Neural crest cell (in vitro differentiated cells): ENCODE results near the gene UBE2N. TPM values are rescaled to one million over a fixed set of nuclear protein-coding genes. Genes with fewer than 3 reads are reported as not detected.

Source experiments
- DNase-seq: peaks from one replicate; pipeline ENCODE4 v3.0.0; 2021; ENCODE audit warnings: low read depth, mixed read lengths, low spot score
- H3K27ac Mint-ChIP-seq: one replicate; pipeline ENCODE4 v1.8.0; 2021; ENCODE audit warnings: mild to moderate bottlenecking, mixed read lengths; ENCODE audit not compliant: unreplicated experiment
- H3K27me3 Mint-ChIP-seq: 2 replicates; pipeline ENCODE4 v1.8.0; 2021; ENCODE audit warnings: low read depth, mild to moderate bottlenecking, mixed read lengths
- H3K36me3 Mint-ChIP-seq: 2 replicates; pipeline ENCODE4 v1.8.0; 2021; ENCODE audit warnings: low read depth, mild to moderate bottlenecking, mixed read lengths
- H3K4me1 Mint-ChIP-seq: 2 replicates; pipeline ENCODE4 v1.8.0; 2021; ENCODE audit warnings: mixed read lengths
- H3K4me3 Mint-ChIP-seq: one replicate; pipeline ENCODE4 v1.8.0; 2021; ENCODE audit warnings: mild to moderate bottlenecking, mixed read lengths
- H3K9me3 Mint-ChIP-seq: 2 replicates; pipeline ENCODE4 v1.8.0; 2021; ENCODE audit warnings: mixed read lengths
- CTCF ChIP-seq: fragments of 200-600 bp; sonication (generic); conservative IDR thresholded peaks from 2 replicates; pipeline ENCODE4 v1.5.0; 2021; ENCODE audit warnings: antibody characterized with exemption, mild to moderate bottlenecking
- total RNA-seq: library from RNA; stranded (reverse); gene quantifications from 2 replicates; pipeline ENCODE4 v1.2.1, GENCODE V29; 2021

Gene UBE2N
- total RNA-seq, 1 donor from 2014 or later = 176 TPM

- TF ChIP-seq CTCF = no peak
- H3K27ac Mint-ChIP-seq = no peak overlapping the region
Measured at GRCh38 chr12:93361151-93361919, 80.4 kb downstream of the UBE2N start.

GRCh38 chr12:93360688-93361087 is 81.1 kb downstream of the UBE2N start:
- Mint-ChIP-seq H3K27me3 (no peaks in the 10 kb centered on the region), H3K4me3 (no peak overlapping the region), H3K9me3 (no peaks in the 10 kb centered on the region), H3K4me1 (peaks cover 5% of the 10 kb centered on the region), H3K36me3 (no peaks in the 10 kb centered on the region), H3K27ac (no peak overlapping the region)
- TF ChIP-seq CTCF = no peak
- DNase-seq = no peak

More at GRCh38 chr12:93361151-93361919, 80.4 kb downstream of the UBE2N start:
- Mint-ChIP-seq H3K36me3 (no peaks in the 10 kb centered on the region), H3K27me3 (no peaks in the 10 kb centered on the region), H3K9me3 (no peaks in the 10 kb centered on the region), H3K4me1 (peaks cover 5% of the 10 kb centered on the region), H3K4me3 (no peak overlapping the region)
- no peak for DNase-seq

GRCh38 chr12:93358821-93359220 is 82.9 kb downstream of the UBE2N start:
- H3K27me3 Mint-ChIP-seq = no peaks in the 10 kb centered on the region
- H3K4me3 Mint-ChIP-seq = no peak overlapping the region
- TF ChIP-seq CTCF = no peak
- peaks cover 5% of the 10 kb centered on the region for H3K4me1 Mint-ChIP-seq
- H3K36me3 Mint-ChIP-seq = no peaks in the 10 kb centered on the region
- no peak overlapping the region for H3K27ac Mint-ChIP-seq
- no peaks in the 10 kb centered on the region for H3K9me3 Mint-ChIP-seq
- DNase-seq = no peak

GRCh38 chr12:93358058-93358457 is 83.7 kb downstream of the UBE2N start:
- Mint-ChIP-seq H3K27me3 (no peaks in the 10 kb centered on the region), H3K27ac (no peak overlapping the region), H3K4me3 (no peak overlapping the region), H3K9me3 (no peaks in the 10 kb centered on the region), H3K36me3 (no peaks in the 10 kb centered on the region), H3K4me1 (peaks cover 5% of the 10 kb centered on the region)
- DNase-seq = no peak
- no peak for TF ChIP-seq CTCF

- Mint-ChIP-seq H3K36me3 (no peaks in the 10 kb centered on the region), H3K27me3 (no peaks in the 10 kb centered on the region), H3K4me3 (no peak overlapping the region), H3K27ac (no peak overlapping the region), H3K4me1 (peaks cover 12% of the 10 kb centered on the region), H3K9me3 (no peaks in the 10 kb centered on the region)
- TF ChIP-seq CTCF = no peak
- no peak for DNase-seq
Measured at GRCh38 chr12:93356214-93356613, 85.5 kb downstream of the UBE2N start.

Other genes starting within 250 kb of the UBE2N start
- 59.1 and 59.2 TPM in 2 replicates for gene NUDT4, start 64.0 kb downstream of the UBE2N start, total RNA-seq
- gene MRPL42, start 25.6 kb upstream of the UBE2N start, total RNA-seq = 117 and 121 TPM in 2 replicates
- gene SOCS2, start 130.7 kb upstream of the UBE2N start, total RNA-seq = 53.5 and 56.4 TPM in 2 replicates
- 9.8 and 14.2 TPM in 2 replicates for gene CRADD, start 235.4 kb upstream of the UBE2N start, total RNA-seq